ENCODE data around the gene TWIST2. TPM values are rescaled to one million over a fixed set of nuclear protein-coding genes. Genes with fewer than 3 reads are reported as not detected.

TWIST2 gene
- total RNA-seq, 2 donors from 2014 or later, result not detected

GRCh38 chr2:238884812-238885408, 37.0 kb downstream of the TWIST2 start:
- H3K4me3 Mint-ChIP-seq, result no peak overlapping the region
- peaks cover 8% of the 10 kb centered on the region for H3K27me3 Mint-ChIP-seq (ENCODE audit: low read depth)
- no peaks in the 10 kb centered on the region for H3K36me3 Mint-ChIP-seq (ENCODE audit: insufficient read depth in 2 of 2)
- H3K4me1 Mint-ChIP-seq (ENCODE audit: low read depth), result no peaks in the 10 kb centered on the region
- no peak overlapping the region for H3K27ac Mint-ChIP-seq
- DNase-seq (no peak), ATAC-seq (replicated peaks in 1 of 2) (no peak)
- no peaks in the 10 kb centered on the region for H3K9me3 Mint-ChIP-seq

- H3K27ac Mint-ChIP-seq, result no peak overlapping the region
- H3K36me3 Mint-ChIP-seq (ENCODE audit: insufficient read depth in 2 of 2), result no peaks in the 10 kb centered on the region
- H3K9me3 Mint-ChIP-seq, result no peaks in the 10 kb centered on the region
- H3K27me3 Mint-ChIP-seq (ENCODE audit: low read depth), result peaks cover 8% of the 10 kb centered on the region
- H3K4me3 Mint-ChIP-seq, result no peak overlapping the region
- H3K4me1 Mint-ChIP-seq (ENCODE audit: low read depth), result no peaks in the 10 kb centered on the region
- DNase-seq (no peak), ATAC-seq (replicated peaks in 1 of 2) (no peak)
Observed at GRCh38 chr2:238886453-238887094, 38.7 kb downstream of the TWIST2 start.

- no peak for ATAC-seq (replicated peaks in 1 of 2)
- DNase-seq, result no peak
- no peaks in the 10 kb centered on the region for H3K9me3 Mint-ChIP-seq
- H3K36me3 Mint-ChIP-seq (ENCODE audit: insufficient read depth in 2 of 2), result no peaks in the 10 kb centered on the region
- no peak overlapping the region for H3K4me3 Mint-ChIP-seq
- no peak overlapping the region for H3K27ac Mint-ChIP-seq
- H3K27me3 Mint-ChIP-seq (ENCODE audit: low read depth), result peaks cover 8% of the 10 kb centered on the region
- H3K4me1 Mint-ChIP-seq (ENCODE audit: low read depth), result no peaks in the 10 kb centered on the region
Observed at GRCh38 chr2:238887616-238888015, 39.7 kb downstream of the TWIST2 start.

- no peaks in the 10 kb centered on the region for H3K36me3 Mint-ChIP-seq (ENCODE audit: insufficient read depth in 2 of 2)
Observed at GRCh38 chr2:238888781-238889180, 40.9 kb downstream of the TWIST2 start.

GRCh38 chr2:238890131-238890530, 42.2 kb downstream of the TWIST2 start:
- no peak for DNase-seq
- no peak for ATAC-seq (replicated peaks in 1 of 2)
- H3K36me3 Mint-ChIP-seq (ENCODE audit: insufficient read depth in 2 of 2), result no peaks in the 10 kb centered on the region
- H3K27me3 Mint-ChIP-seq (ENCODE audit: low read depth), result peaks cover 8% of the 10 kb centered on the region
- H3K4me3 Mint-ChIP-seq, result no peak overlapping the region
- H3K27ac Mint-ChIP-seq, result no peak overlapping the region
- H3K4me1 Mint-ChIP-seq (ENCODE audit: low read depth), result no peaks in the 10 kb centered on the region
- H3K9me3 Mint-ChIP-seq, result no peaks in the 10 kb centered on the region

More at GRCh38 chr2:238888781-238889180, 40.9 kb downstream of the TWIST2 start:
- Mint-ChIP-seq H3K9me3 (no peaks in the 10 kb centered on the region), H3K4me1 (ENCODE audit: low read depth) (no peaks in the 10 kb centered on the region), H3K27me3 (ENCODE audit: low read depth) (peaks cover 8% of the 10 kb centered on the region), H3K4me3 (no peak overlapping the region), H3K27ac (no peak overlapping the region)
- no peak for DNase-seq
- no peak for ATAC-seq (replicated peaks in 1 of 2)

GRCh38 chr2:238890618-238891456, 43.0 kb downstream of the TWIST2 start:
- no peak overlapping the region for H3K4me3 Mint-ChIP-seq
- H3K27me3 Mint-ChIP-seq (ENCODE audit: low read depth), result peaks cover 8% of the 10 kb centered on the region
- no peaks in the 10 kb centered on the region for H3K4me1 Mint-ChIP-seq (ENCODE audit: low read depth)
- DNase-seq (no peak), ATAC-seq (replicated peaks in 1 of 2) (no peak)
- H3K27ac Mint-ChIP-seq, result no peak overlapping the region
- no peaks in the 10 kb centered on the region for H3K9me3 Mint-ChIP-seq
- H3K36me3 Mint-ChIP-seq (ENCODE audit: insufficient read depth in 2 of 2), result no peaks in the 10 kb centered on the region

- DNase-seq (no peak), ATAC-seq (replicated peaks in 1 of 2) (no peak)
- no peaks in the 10 kb centered on the region for H3K36me3 Mint-ChIP-seq (ENCODE audit: insufficient read depth in 2 of 2)
- no peaks in the 10 kb centered on the region for H3K9me3 Mint-ChIP-seq
- no peak overlapping the region for H3K4me3 Mint-ChIP-seq
- no peaks in the 10 kb centered on the region for H3K4me1 Mint-ChIP-seq (ENCODE audit: low read depth)
- H3K27ac Mint-ChIP-seq, result no peak overlapping the region
- H3K27me3 Mint-ChIP-seq (ENCODE audit: low read depth), result peaks cover 2% of the 10 kb centered on the region
Observed at GRCh38 chr2:238891457-238892203, 43.7 kb downstream of the TWIST2 start.

GRCh38 chr2:238892204-238892500, 44.3 kb downstream of the TWIST2 start:
- Mint-ChIP-seq H3K4me1 (ENCODE audit: low read depth) (no peaks in the 10 kb centered on the region), H3K4me3 (no peak overlapping the region), H3K36me3 (ENCODE audit: insufficient read depth in 2 of 2) (no peaks in the 10 kb centered on the region), H3K27me3 (ENCODE audit: low read depth) (no peaks in the 10 kb centered on the region), H3K27ac (no peak overlapping the region), H3K9me3 (no peaks in the 10 kb centered on the region)
- DNase-seq (no peak), ATAC-seq (replicated peaks in 1 of 2) (no peak)

- no peak for DNase-seq
- Mint-ChIP-seq H3K36me3 (ENCODE audit: insufficient read depth in 2 of 2) (no peaks in the 10 kb centered on the region), H3K27me3 (ENCODE audit: low read depth) (no peaks in the 10 kb centered on the region), H3K4me1 (ENCODE audit: low read depth) (no peaks in the 10 kb centered on the region), H3K4me3 (no peak overlapping the region), H3K9me3 (no peaks in the 10 kb centered on the region), H3K27ac (no peak overlapping the region)
- ATAC-seq (replicated peaks in 1 of 2), result no peak
Observed at GRCh38 chr2:238892796-238893195, 44.9 kb downstream of the TWIST2 start.

- no peak for DNase-seq
- no peaks in the 10 kb centered on the region for H3K36me3 Mint-ChIP-seq (ENCODE audit: insufficient read depth in 2 of 2)
Observed at GRCh38 chr2:238893349-238894000, 45.6 kb downstream of the TWIST2 start.

GRCh38 chr2:238894226-238894949, 46.5 kb downstream of the TWIST2 start:
- Mint-ChIP-seq H3K4me3 (no peak overlapping the region), H3K27ac (no peak overlapping the region), H3K27me3 (ENCODE audit: low read depth) (no peaks in the 10 kb centered on the region), H3K9me3 (no peaks in the 10 kb centered on the region), H3K4me1 (ENCODE audit: low read depth) (no peaks in the 10 kb centered on the region), H3K36me3 (ENCODE audit: insufficient read depth in 2 of 2) (no peaks in the 10 kb centered on the region)
- ATAC-seq (replicated peaks in 1 of 2) (no peak), DNase-seq (no peak)

More at GRCh38 chr2:238893349-238894000, 45.6 kb downstream of the TWIST2 start:
- ATAC-seq (replicated peaks in 1 of 2), result no peak
- no peaks in the 10 kb centered on the region for H3K9me3 Mint-ChIP-seq
- H3K4me3 Mint-ChIP-seq, result no peak overlapping the region
- no peak overlapping the region for H3K27ac Mint-ChIP-seq
- H3K27me3 Mint-ChIP-seq (ENCODE audit: low read depth), result no peaks in the 10 kb centered on the region
- no peaks in the 10 kb centered on the region for H3K4me1 Mint-ChIP-seq (ENCODE audit: low read depth)

GRCh38 chr2:238894950-238895298, 47.0 kb downstream of the TWIST2 start:
- H3K27me3 Mint-ChIP-seq (ENCODE audit: low read depth), result no peaks in the 10 kb centered on the region
- DNase-seq, result no peak
- no peaks in the 10 kb centered on the region for H3K9me3 Mint-ChIP-seq
- no peak for ATAC-seq (replicated peaks in 1 of 2)
- no peak overlapping the region for H3K27ac Mint-ChIP-seq
- H3K4me1 Mint-ChIP-seq (ENCODE audit: low read depth), result no peaks in the 10 kb centered on the region
- no peaks in the 10 kb centered on the region for H3K36me3 Mint-ChIP-seq (ENCODE audit: insufficient read depth in 2 of 2)
- no peak overlapping the region for H3K4me3 Mint-ChIP-seq
